Measurements from ENCODE around the gene ZPR1. TPM values are rescaled to one million over a fixed set of nuclear protein-coding genes. Genes with fewer than 3 reads are reported as not detected.

The ZPR1 gene
- total RNA-seq, 1 donor from 2014 or later, result 33.4 TPM

GRCh38 chr11:116776522-116776984 is 11.3 kb downstream of the ZPR1 start:
- H3K27me3 Mint-ChIP-seq (ENCODE audit: unreplicated experiment), result peaks cover 5% of the 10 kb centered on the region
- H3K36me3 Mint-ChIP-seq (ENCODE audit: low read depth, unreplicated experiment), result peaks cover 27% of the 10 kb centered on the region
- H3K4me1 Mint-ChIP-seq (ENCODE audit: unreplicated experiment), result peaks cover 11% of the 10 kb centered on the region
- no peak for DNase-seq (ENCODE audit: low spot score)
- no peak for TF ChIP-seq CTCF (IDR thresholded peaks at IDR 0.05; ENCODE audit: unreplicated experiment)
- peak overlapping the region; percentile 24 for H3K4me3 Mint-ChIP-seq (ENCODE audit: unreplicated experiment)
- no peak overlapping the region for H3K27ac Mint-ChIP-seq (ENCODE audit: unreplicated experiment)
- H3K9me3 Mint-ChIP-seq (ENCODE audit: unreplicated experiment), result no peaks in the 10 kb centered on the region

- Mint-ChIP-seq H3K27ac (ENCODE audit: unreplicated experiment) (no peak overlapping the region), H3K4me1 (ENCODE audit: unreplicated experiment) (peaks cover 17% of the 10 kb centered on the region), H3K27me3 (ENCODE audit: unreplicated experiment) (peaks cover 5% of the 10 kb centered on the region), H3K9me3 (ENCODE audit: unreplicated experiment) (no peaks in the 10 kb centered on the region), H3K36me3 (ENCODE audit: low read depth, unreplicated experiment) (peaks cover 24% of the 10 kb centered on the region), H3K4me3 (ENCODE audit: unreplicated experiment) (peak overlapping the region; percentile 7)
- no peak for DNase-seq (ENCODE audit: low spot score)
- no peak for TF ChIP-seq CTCF (IDR thresholded peaks at IDR 0.05; ENCODE audit: unreplicated experiment)
These were observed 11.8 kb downstream of the ZPR1 start for GRCh38 chr11:116775975-116776374.

- Mint-ChIP-seq H3K27ac (ENCODE audit: unreplicated experiment) (no peak overlapping the region), H3K27me3 (ENCODE audit: unreplicated experiment) (peaks cover 5% of the 10 kb centered on the region), H3K9me3 (ENCODE audit: unreplicated experiment) (no peaks in the 10 kb centered on the region), H3K36me3 (ENCODE audit: low read depth, unreplicated experiment) (peaks cover 24% of the 10 kb centered on the region), H3K4me1 (ENCODE audit: unreplicated experiment) (peaks cover 23% of the 10 kb centered on the region), H3K4me3 (ENCODE audit: unreplicated experiment) (no peak overlapping the region)
- no peak for TF ChIP-seq CTCF (IDR thresholded peaks at IDR 0.05; ENCODE audit: unreplicated experiment)
- DNase-seq (ENCODE audit: low spot score), result no peak
These were observed 13.2 kb downstream of the ZPR1 start for GRCh38 chr11:116774661-116775060.

GRCh38 chr11:116773203-116774097 is 14.4 kb downstream of the ZPR1 start:
- Mint-ChIP-seq H3K4me1 (ENCODE audit: unreplicated experiment) (peaks cover 23% of the 10 kb centered on the region), H3K9me3 (ENCODE audit: unreplicated experiment) (no peaks in the 10 kb centered on the region), H3K27ac (ENCODE audit: unreplicated experiment) (peak overlapping the region; percentile 74), H3K27me3 (ENCODE audit: unreplicated experiment) (peaks cover 5% of the 10 kb centered on the region), H3K36me3 (ENCODE audit: low read depth, unreplicated experiment) (peaks cover 20% of the 10 kb centered on the region), H3K4me3 (ENCODE audit: unreplicated experiment) (peak overlapping the region; percentile 98)
- TF ChIP-seq CTCF (IDR thresholded peaks at IDR 0.05; ENCODE audit: unreplicated experiment), result no peak
- peak; percentile 65 for DNase-seq (ENCODE audit: low spot score)

Measured in endothelial cell (in vitro differentiated cells).